Umbilical cord (tissue), 2 donors: Measurements from ENCODE around the gene SLC12A7. TPM values are rescaled to one million over a fixed set of nuclear protein-coding genes. Genes with fewer than 3 reads are reported as not detected.
A peak's percentile ranks its signal among the peaks of the same experiment; 100 is the strongest.
"Not testable (repeated sequence)": the region's sequence is repeated elsewhere in the genome, so short reads cannot be mapped to it uniquely, and the experiment has no call there.

Source experiments
- DNase-seq: peaks from one replicate; pipeline ENCODE4 v3.0.0-alpha.2; 2015; ENCODE audit warnings: low spot score
- total RNA-seq: library from RNA; depleted of rRNA; stranded (reverse); fragments of >200 nt; gene quantifications from one replicate; pipeline ENCODE4 v1.2.3, GENCODE V29; 2014; ENCODE audit warnings: low replicate concordance; ENCODE audit not compliant: insufficient read depth

SLC12A7 gene
- total RNA-seq, 1 donor from 2014 or later, result 5.1 TPM

DNA sequence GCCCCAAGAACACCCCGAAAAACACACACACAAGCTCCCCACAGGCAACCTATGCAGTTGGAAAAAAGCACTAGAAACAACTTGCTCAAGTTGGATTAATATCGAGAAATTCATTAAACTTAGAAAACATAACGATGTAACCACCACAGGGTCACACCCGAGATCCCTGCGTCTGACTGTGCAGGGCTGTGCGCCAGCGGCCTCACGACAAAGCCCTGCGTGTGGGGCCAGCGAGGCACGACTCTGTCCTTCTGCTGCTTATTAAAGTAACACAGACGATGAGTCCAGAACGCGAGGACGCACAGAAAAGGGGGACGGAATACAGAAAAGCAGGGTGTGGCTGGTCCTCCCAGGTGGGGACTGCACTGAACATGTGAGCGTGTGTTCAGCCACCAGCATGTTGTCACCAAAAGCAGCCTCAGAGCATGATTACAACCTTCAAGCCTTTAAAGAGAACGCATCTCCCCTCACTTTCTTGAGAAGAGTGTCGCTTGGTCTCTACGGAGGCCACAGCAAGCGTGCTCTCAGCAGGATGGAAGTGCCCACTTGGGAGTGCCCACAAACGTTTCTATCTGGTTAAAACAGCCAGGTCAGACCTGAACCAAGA lies 14.4 kb downstream of the SLC12A7 start:
- no peak for DNase-seq

DNA sequence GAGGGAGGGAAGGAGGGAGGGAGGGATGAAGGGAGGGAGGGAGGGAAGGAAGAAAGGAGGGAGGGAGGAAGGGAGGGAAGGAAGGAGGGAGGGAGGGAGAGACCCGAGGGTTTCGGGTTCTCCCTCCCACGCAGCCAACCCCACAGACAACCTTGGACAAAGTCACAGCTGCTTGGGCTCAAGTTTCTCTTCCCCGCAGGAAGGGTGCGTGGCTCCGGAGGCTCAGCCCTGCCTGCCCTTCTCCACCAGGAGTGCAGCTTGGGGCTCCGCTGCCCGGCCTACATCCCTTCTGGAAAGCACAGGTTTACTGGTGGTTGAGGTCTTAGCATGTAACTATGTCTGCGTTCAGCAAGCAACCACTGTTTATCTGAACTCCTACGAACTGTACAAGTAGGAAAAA lies 15.0 kb downstream of the SLC12A7 start:
- no peak for DNase-seq

DNA sequence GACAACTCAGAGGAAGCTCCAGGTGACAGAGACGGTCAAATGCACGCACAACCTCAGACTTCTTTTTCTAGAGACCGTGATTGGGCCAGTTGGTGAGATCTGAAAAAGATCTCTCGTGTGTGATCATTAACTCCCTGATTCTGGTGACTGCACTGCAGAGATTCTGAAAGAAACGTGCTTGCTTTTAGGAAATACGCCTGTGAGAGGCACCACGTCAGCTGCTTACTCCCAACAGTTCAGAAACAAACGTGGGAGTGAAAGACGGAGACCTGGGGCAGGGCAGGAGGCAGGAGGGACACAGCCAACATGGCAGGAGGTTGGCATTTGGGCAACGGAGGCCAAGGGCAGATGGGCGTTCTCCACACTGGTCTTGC lies 15.9 kb downstream of the SLC12A7 start:
- no peak for DNase-seq

DNA sequence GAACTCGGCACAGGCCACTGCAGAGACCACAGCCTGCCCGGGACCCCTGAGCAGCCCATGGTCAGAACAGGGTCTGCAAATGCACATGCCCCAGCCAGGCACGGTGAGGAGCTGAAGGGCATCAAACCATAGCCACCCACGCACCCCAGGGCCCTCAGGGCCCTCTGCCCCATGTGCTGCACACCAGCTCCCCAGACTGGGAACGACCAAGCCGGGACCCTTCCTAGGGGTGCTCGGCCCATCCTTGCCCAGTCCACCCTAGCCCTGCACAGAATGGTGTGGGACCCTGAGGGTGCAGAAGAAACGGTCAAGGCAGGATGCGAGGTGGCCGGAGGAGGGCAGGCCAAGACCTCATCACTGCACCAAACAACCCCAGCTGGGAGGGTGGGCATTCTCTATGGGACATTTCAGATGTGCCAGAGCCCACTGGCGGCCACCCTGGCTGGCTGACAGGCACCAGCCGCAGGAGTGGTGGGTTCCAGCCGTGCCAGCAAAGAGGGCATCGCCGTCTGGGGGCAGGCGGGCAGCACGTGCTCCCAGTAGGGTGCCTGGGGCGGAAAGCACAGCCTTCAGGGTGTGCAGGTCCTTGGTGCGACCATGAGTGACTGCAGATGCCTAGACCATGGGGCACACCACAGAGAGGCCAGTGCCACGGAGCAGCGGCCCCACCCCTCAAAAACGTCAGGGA lies 16.4 kb downstream of the SLC12A7 start:
- DNase-seq, result no peak

DNA sequence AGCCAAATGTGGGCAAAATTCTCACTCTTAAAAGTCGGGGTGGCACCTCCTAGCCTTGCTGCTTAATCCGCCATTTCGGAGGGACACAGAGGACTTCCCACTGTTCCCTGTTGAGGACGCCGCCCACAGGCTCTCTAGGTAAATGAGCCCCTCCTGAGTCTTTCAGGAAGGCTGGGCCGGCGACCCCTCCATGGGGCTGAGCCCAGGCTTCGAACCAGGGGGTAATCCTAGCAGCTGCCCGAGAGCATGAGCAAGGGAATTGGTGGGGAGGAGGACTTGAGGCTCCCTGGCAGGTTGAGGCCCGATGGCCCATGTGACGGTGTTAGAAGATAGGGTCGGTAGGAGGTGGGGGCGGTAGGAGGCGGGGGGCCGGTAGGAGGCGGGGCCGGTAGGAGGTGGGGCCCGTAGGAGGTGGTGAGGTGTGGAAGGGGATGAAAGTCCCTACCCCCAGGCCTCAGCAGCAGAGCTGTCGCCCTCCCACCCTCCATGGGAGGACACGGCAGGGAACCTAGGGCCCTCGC lies 17.1 kb downstream of the SLC12A7 start:
- DNase-seq, result no peak

DNA sequence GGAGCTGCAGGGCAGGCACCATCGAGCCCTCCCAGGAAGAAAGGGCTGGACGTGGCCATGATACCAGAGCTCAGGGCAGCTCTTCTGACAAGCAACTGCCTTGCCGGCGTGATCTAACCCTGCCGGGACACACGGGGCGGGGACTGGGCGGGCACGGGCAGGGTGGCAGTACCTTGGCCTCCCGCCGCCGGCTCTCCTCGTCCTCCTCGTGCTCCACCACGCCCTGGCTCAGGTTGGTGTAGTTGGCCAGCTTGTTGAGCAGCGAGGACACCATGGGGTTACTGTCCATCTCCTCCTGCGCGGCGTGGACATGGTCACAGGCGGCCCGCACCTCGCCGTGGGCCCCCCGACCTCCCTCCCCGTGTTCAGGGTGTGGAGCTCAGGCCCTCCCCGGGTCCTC lies 18.5 kb downstream of the SLC12A7 start:
- no peak for DNase-seq

DNA sequence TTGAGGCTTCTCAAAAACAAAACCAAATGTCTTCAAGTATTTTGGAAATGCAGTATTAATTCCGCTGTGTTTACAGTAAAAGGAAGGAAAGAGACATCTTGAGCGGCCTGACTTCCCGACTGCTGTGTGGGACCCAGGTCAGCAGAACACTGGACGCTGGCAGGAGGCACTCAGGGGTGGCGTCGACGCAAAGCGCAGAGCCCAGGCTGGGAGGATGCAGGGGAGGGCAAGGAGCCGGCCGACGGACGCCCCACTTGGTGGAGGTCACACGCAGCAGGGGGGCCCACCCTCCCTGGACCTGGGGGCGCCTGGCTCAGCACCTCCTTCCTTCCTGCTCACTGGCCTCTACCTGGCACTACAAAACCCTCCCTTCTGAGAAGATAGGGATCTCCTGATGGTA lies 19.7 kb downstream of the SLC12A7 start:
- no peak for DNase-seq

DNA sequence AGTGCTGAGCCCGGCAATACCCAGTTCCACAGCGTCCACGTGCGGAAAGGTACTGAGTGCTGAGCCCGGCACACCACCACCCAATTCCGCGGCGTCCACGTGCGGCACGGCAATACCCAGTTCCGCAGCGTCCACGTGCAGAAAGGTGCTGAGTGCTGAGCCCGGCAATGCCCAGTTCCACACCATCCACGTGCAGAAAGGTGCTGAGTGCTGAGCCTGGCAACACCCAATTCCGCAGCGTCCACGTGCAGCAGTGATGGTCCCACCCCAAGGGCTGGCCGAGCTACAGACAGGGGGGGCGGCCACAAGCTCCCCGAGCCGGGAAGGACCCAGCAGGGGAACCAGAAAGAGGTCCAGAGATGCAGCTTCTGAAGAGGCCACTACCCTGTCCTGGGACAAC lies 20.2 kb downstream of the SLC12A7 start:
- DNase-seq, result no peak

DNA sequence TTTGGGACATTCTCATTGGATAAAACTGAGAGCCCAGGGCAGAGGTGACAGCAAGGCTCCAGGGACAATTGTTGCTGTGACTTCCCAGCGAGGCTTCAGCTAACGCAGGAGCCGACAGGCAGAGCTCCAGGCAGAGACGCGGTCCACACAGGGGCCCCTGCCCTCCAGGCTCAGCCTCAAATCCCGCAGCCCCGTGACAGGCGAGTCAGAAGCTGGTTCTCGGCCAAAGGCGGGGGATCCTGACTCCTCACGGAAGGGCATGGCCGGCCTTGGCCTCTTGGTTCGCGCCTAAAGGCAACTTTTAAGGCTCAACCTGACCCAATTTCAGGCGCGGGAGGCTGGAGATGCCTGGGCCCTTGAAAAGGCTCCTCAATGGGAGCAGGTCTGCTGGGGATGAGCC lies 21.3 kb downstream of the SLC12A7 start:
- DNase-seq, result peak; percentile 64

DNA sequence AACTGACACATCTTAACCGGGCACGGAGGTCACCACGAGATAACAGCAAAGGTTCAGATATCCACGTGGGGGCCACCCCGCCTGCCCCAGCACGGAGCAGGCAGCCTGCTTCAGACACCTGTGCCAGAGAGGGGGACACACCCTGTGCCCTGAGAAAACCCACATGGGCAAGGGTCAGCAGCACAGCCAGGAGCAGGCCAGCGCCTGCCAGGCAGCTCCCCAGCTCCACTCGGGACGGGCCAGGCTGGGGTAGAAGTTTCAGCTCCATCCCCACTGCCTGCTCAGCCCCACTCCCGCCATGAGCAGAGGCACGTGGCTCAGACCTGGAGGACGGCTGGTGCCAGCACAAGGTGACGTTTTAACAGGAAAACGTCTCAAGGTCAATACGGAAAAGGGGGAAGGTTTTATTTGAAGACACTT lies 22.2 kb downstream of the SLC12A7 start:
- no peak for DNase-seq

DNA sequence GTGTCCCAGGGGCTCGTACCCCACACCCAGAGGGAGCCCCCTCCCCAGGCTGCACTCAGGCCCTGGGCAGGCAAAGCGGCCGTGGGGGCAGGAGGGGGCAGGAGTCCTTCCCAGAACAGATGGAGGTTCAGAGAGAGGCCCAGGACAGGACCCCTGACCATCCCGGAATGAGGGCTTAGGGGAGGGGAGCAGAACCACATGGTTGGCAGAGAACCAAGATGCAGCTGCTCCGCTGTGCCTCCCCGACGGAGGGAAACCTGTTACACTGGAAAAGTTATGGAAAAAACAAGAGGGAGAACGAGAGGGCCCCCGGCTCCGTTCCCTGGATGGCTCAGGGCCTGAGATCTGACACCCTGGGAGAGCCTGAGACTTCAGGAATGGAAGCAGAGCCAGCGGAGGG lies 22.7 kb downstream of the SLC12A7 start:
- DNase-seq, result peak; percentile 28

DNA sequence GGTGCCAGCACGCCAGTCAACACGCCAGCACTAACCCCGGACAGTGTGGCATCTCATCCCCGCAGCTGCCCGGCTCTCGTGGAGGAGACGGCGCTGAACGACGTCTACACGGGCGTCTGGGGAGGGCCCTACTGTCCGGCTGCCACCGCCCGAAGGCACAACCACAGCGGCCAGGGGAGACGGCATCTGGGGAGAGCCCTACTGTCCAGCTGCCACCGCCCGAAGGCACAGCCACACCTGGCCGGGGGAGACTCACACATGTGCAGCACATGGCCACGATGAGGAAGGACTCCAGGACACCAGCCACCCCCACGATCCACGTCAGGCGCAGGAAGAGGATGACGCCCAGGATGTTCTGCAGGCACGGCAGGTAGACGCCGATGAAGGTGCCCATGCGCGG lies 23.1 kb downstream of the SLC12A7 start:
- DNase-seq, result no peak

DNA sequence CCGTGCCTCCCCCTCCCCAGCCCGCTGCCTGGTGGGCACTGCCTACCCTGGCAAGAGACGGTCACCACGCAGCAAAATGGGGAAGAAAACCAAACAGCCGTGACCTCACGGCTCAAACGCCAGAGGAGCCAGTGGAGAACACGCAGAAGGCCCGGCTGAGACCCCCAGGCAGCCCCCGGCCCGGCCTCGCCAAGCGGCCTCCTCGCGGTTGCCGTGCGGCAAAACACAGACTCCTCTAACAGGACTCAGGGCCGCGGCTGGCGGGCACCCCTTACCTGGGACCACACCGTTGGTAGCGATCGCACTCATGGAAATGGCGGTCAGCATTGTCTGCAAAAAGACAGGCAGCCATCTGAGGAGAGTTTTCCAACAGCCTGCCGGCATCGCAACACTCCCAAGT lies 23.8 kb downstream of the SLC12A7 start:
- DNase-seq, result no peak

DNA sequence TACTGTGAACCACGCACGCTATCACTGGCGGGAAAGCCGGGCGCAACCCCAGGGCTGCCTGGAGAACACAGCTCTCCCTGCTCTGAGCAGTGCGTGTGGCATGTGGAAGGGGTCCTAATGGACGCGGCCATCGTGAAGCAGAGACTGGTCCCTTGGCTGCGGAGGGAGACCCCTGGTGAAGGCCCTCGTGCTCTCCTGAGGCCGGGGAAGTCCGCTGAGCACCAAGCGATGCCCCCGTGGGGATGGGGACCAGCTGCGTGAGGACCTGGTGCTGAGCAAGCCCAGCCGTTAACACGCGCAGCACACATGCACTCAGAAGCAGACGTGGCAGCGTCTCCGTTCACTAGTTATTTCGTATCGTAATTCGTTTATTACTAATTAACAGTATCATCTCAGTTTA lies 24.4 kb downstream of the SLC12A7 start:
- DNase-seq, result no peak

DNA sequence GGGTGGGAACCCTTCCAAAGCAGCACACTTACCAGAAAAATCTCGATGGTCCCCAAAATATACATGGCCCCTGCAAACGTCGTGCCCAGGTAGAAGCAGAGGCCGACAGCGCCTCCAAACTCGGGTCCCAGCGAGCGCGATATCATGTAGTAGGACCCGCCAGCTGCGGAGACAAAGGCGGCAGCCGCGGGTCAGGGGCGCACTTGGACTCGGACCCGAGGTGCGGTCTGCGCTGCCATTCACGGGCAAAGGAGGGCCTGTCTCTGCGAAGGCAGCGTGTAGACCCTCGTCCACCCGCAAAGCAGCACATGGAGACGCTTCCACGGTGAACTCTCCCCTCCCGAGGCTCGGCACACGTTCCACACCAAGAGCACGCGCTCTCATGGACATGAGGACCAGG lies 25.0 kb downstream of the SLC12A7 start:
- DNase-seq, result no peak

DNA sequence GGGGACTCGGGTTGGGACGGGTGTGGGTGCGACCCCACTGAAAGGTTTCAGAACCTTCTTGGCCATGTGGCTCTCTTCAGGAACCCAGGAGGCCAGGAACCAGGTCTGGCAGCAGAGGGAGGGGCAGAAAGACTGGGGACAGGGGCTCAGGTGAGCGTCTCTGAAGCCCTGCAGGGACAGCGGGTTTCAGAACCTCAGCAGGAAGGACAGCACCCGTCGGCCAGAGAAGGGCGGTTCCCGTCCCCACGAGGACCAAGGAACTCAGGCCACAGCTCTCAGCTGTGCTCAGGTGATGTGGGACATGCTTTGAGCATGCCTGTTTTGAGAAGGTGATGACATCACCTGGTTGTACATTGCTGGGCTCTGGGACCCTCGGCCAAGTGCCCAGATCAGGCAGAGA lies 25.7 kb downstream of the SLC12A7 start:
- no peak for DNase-seq

DNA sequence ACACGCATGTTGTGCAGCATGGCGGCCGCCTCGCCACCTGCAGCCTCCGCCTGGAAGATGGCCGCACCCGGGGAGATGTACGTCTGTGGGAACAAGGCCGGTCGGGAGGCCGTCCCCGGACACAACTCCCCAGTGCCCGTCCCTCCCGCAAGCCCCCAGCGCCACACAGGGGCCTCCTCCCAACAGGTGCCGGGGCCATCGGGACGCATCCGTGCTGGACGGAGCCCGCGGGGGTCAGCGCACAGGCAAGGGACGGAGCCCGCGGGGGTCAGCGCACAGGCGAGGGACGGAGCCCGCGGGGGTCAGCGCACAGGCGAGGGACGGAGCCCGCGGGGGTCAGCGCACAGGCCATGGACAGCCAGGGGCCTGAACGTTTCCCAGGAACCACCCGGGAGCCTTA lies 26.5 kb downstream of the SLC12A7 start:
- no peak for DNase-seq

DNA sequence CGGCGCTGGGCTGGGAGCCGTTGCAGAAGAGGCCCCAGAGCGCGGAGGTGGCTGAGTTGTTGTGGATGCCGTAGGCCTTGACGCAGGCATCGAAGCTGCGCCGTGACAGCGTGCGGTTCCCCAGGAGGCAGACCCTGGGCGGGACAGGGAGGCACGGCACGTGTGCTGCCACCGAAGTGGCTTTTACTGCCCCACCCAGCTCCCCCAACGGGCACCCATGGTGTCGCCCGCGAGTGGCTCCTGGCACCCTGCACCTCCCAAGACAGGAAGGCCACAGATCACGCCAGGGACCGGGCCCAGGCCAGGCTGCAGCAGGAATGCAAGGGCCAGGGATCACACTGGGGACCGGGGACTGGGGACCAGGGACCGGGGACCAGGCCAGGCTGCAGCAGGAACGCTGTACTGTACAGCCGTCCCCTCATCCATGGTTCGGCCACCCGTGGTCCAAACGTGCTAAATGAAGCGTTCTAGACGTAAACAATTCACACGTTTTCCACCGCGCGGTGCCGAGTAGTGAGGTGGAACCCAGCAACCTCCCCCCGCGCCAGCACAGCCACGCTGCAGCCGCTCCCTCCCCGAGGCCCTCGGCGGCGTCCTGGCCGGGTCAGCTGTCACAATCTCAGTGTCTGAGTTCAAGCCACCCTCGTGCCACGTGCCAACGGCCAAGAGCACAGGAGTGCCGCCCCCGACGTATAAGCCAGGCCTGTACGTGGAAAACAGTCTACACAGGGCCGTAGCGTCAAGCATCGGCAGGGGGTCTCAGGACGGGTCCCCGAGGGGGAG lies 27.8 kb downstream of the SLC12A7 start:
- DNase-seq, result no peak

DNA sequence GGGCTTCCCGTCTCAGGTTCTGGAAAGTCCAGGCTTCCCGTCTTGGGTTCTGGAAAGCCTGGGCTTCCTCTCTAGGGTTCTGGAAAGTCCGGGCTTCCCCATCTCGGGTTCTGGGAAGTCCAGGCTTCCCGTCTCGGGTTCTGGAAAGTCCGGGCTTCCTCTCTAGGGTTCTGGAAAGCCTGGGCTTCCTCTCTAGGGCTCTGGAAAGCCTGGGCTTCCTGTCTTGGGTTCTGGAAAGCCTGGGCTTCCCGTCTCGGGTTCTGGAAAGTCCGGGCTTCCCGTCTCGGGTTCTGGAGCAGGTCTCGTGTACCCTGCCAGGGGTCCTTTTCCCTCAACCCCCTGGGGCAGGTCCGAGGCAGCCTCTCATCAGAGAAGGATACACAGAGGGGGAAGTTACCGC lies 28.8 kb downstream of the SLC12A7 start:
- DNase-seq, result not testable (repeated sequence)

DNA sequence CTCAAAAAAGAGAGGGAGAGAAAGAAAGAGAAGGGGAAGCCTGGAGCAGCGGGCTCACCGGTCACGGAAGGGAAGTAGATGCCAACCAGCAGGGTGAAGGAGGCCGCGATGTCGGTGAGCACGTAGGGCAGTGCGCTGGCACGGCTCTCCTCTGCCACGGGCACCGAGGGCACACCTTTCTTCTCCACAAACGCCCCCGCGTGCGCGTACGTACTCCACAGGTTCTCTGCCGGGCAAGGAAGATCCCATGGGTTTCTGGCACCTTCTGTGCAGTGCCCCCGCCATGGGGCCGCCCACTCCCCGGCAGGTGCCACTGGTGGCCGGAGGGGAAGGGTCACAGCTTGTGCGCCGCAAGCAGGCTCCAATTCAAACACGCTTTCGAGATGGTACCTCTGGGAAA lies 30.3 kb downstream of the SLC12A7 start:
- DNase-seq, result no peak

DNA sequence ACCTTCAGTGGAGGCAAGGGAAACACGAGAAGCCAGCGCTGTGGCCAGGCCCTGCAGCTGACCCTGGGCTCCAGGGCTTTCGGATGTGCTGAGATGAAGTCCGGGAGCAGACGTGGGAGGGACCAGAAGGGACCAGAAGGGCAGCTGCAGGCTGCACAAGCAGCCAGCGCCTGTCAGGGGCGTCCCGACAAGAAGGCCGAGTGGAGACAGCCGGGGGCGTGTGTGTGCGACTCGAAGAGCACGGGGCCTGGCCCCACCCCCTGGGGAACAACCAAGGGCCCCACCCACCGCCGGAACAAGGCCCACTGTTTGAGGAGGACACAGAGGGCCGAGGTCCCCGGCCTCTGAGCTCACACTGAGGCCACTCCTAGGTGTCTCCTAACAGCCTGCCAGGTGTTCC lies 31.4 kb downstream of the SLC12A7 start:
- DNase-seq, result no peak

DNA sequence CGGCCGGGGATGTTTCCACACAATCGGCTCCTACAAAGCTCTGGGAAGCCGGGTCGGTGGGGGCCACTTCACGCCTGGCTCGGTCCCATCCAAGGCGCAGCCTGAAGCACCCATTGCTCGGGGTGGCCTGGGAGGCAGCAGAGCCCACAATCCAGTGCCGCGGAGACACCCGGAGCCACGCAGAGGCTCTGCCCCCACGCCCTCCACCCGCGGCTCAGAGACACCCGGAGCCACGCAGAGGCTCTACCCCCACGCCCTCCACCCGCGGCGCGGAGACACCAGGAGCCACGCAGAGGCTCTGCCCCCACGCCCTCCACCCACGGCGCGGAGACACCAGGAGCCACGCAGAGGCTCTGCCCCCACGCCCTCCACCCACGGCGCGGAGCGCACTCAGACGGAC lies 31.9 kb downstream of the SLC12A7 start:
- DNase-seq, result no peak

DNA sequence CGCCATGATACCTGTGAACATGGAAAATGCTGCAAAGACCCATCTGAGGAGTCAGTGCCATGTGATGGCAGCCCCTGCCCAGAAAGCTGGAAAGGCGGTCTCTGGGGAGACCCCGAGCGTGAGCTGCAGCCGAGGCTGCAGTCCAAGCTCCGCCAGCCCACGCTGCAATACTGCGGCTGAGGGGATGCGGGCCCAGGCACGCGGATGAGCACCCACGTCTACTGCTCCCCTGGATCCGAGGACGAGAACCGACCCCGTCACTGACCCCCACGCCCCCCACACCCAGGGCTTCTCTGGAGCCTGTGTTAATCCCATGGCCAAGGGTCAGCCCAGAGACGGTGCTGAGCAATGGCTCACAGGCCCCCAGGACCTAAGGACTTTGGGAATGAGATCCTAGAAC lies 32.4 kb downstream of the SLC12A7 start:
- no peak for DNase-seq
